ENCODE measurements around the gene MACROD2.

GRCh38 chr20:15902493-15902892 lies 1907.2 kb downstream of the MACROD2 start:
- no peak for TF ChIP-seq CTCF (IDR thresholded peaks at IDR 0.05)
- no peak for TF ChIP-seq POLR2A (IDR thresholded peaks at IDR 0.05)

Data from uterus (tissue), 2 donors.